ENCODE results near the gene SPATA6. TPM values are rescaled to one million over a fixed set of nuclear protein-coding genes. Genes with fewer than 3 reads are reported as not detected.

The SPATA6 gene
- total RNA-seq, 2 donors from 2014 or later, result 42.8 to 51.5 TPM

GRCh38 chr1:48493041-48493440 lies 21.0 kb upstream of the SPATA6 start:
- peaks cover 4% of the 10 kb centered on the region for H3K27me3 ChIP-seq (ENCODE audit: control insufficient read depth, insufficient read depth, low read length, poor library complexity, severe bottlenecking)
- no peak overlapping the region for H3K27ac ChIP-seq (ENCODE audit: low read depth, low read length)
- no peak for DNase-seq
- no peaks in the 10 kb centered on the region for H3K4me1 ChIP-seq (ENCODE audit: control insufficient read depth, insufficient read depth, low read length)
- no peak overlapping the region for H3K4me3 ChIP-seq (ENCODE audit: low read length)
- H3K9ac ChIP-seq (ENCODE audit: extremely low read depth, low read length, poor library complexity, severe bottlenecking), result no peak overlapping the region
- 92 to 100% methylated on average over 2 to 5 of the region's 5 CpGs for WGBS, 2 experiments (ENCODE audit: insufficient coverage in 1 of 2, insufficient read length in 1 of 2)
- H3K4me1 Mint-ChIP-seq, result peaks cover 23% of the 10 kb centered on the region
- no peaks in the 10 kb centered on the region for H3K9me3 ChIP-seq (ENCODE audit: control insufficient read depth, low read length)
- H3K36me3 Mint-ChIP-seq (ENCODE audit: low read depth), result no peaks in the 10 kb centered on the region
- H3K9me3 Mint-ChIP-seq, result no peaks in the 10 kb centered on the region
- H3K36me3 ChIP-seq (ENCODE audit: control insufficient read depth, insufficient read depth, low read length), result no peaks in the 10 kb centered on the region
- H3K27me3 Mint-ChIP-seq (ENCODE audit: insufficient read depth), result peaks cover 6% of the 10 kb centered on the region
- no peak overlapping the region for H3K4me3 Mint-ChIP-seq
- H3K27ac Mint-ChIP-seq, result no peak overlapping the region
- no peak for TF ChIP-seq CTCF (conservative IDR thresholded peaks at IDR 0.05)

GRCh38 chr1:48492392-48492791 lies 20.4 kb upstream of the SPATA6 start:
- Mint-ChIP-seq H3K27ac (no peak overlapping the region), H3K9me3 (no peaks in the 10 kb centered on the region), H3K4me3 (no peak overlapping the region), H3K27me3 (ENCODE audit: insufficient read depth) (peaks cover 8% of the 10 kb centered on the region), H3K36me3 (ENCODE audit: low read depth) (no peaks in the 10 kb centered on the region), H3K4me1 (peaks cover 18% of the 10 kb centered on the region)
- Histone ChIP-seq H3K27ac (ENCODE audit: low read depth, low read length) (no peak overlapping the region), H3K4me1 (ENCODE audit: control insufficient read depth, insufficient read depth, low read length) (no peaks in the 10 kb centered on the region), H3K4me3 (ENCODE audit: low read length) (no peak overlapping the region), H3K9me3 (ENCODE audit: control insufficient read depth, low read length) (no peaks in the 10 kb centered on the region), H3K9ac (ENCODE audit: extremely low read depth, low read length, poor library complexity, severe bottlenecking) (no peak overlapping the region), H3K27me3 (ENCODE audit: control insufficient read depth, insufficient read depth, low read length, poor library complexity, severe bottlenecking) (peaks cover 4% of the 10 kb centered on the region), H3K36me3 (ENCODE audit: control insufficient read depth, insufficient read depth, low read length) (no peaks in the 10 kb centered on the region)
- TF ChIP-seq CTCF (conservative IDR thresholded peaks at IDR 0.05), result no peak
- DNase-seq, result no peak

- no peak for DNase-seq
- Histone ChIP-seq H3K27me3 (ENCODE audit: control insufficient read depth, insufficient read depth, low read length, poor library complexity, severe bottlenecking) (no peaks in the 10 kb centered on the region), H3K4me3 (ENCODE audit: low read length) (no peak overlapping the region), H3K9ac (ENCODE audit: extremely low read depth, low read length, poor library complexity, severe bottlenecking) (no peak overlapping the region), H3K4me1 (ENCODE audit: control insufficient read depth, insufficient read depth, low read length) (no peaks in the 10 kb centered on the region), H3K9me3 (ENCODE audit: control insufficient read depth, low read length) (no peaks in the 10 kb centered on the region), H3K27ac (ENCODE audit: low read depth, low read length) (no peak overlapping the region), H3K36me3 (ENCODE audit: control insufficient read depth, insufficient read depth, low read length) (no peaks in the 10 kb centered on the region)
- H3K4me3 Mint-ChIP-seq, result no peak overlapping the region
- H3K4me1 Mint-ChIP-seq, result peaks cover 10% of the 10 kb centered on the region
- no peak for TF ChIP-seq CTCF (conservative IDR thresholded peaks at IDR 0.05)
- H3K9me3 Mint-ChIP-seq, result no peaks in the 10 kb centered on the region
- WGBS, 2 experiments (ENCODE audit: insufficient coverage in 1 of 2, insufficient read length in 1 of 2), result 86 to 92% methylated on average over 2 of the region's 2 CpGs
- no peaks in the 10 kb centered on the region for H3K36me3 Mint-ChIP-seq (ENCODE audit: low read depth)
- H3K27ac Mint-ChIP-seq, result no peak overlapping the region
- H3K27me3 Mint-ChIP-seq (ENCODE audit: insufficient read depth), result peaks cover 16% of the 10 kb centered on the region
These were observed 16.7 kb upstream of the SPATA6 start for GRCh38 chr1:48488721-48489120.

All from endodermal cell (in vitro differentiated cells).